RWPE2 (cell line): ENCODE results near the gene INTS14.

Experiments
- ATAC-seq: fragments of 200-7000 bp; cut with Tn5 transposase; 3 replicates; pipeline ENCODE4 v1.9.1; 2021; ENCODE audit warnings: low read depth
- DNase-seq: peaks from one replicate; pipeline ENCODE4 v3.0.0-alpha.2; 2020; ENCODE audit warnings: low spot score
- H3K27ac ChIP-seq: fragments of 450-650 bp; 2 replicates; pipeline ENCODE4 v1.5.1; 2017; ENCODE audit warnings: mild to moderate bottlenecking; ENCODE audit not compliant: poor library complexity, severe bottlenecking
- H3K27me3 ChIP-seq: fragments of 250-450 bp; sonication (Bioruptor Pico); 2 replicates; pipeline ENCODE4 v1.5.1; 2021; ENCODE audit warnings: mild to moderate bottlenecking, moderate library complexity; ENCODE audit not compliant: insufficient read depth, poor library complexity, severe bottlenecking
- H3K36me3 ChIP-seq: fragments of 250-450 bp; sonication (Bioruptor Pico); 2 replicates; pipeline ENCODE4 v1.5.1; 2020; ENCODE audit warnings: low read depth, mild to moderate bottlenecking, moderate library complexity
- H3K4me1 ChIP-seq: fragments of 250-450 bp; sonication (Bioruptor Pico); 2 replicates; pipeline ENCODE4 v1.5.1; 2021; ENCODE audit warnings: mild to moderate bottlenecking, moderate library complexity; ENCODE audit not compliant: insufficient read depth, poor library complexity, severe bottlenecking
- H3K4me3 ChIP-seq: fragments of 250-450 bp; sonication (Bioruptor Pico); 2 replicates; pipeline ENCODE4 v1.5.1; 2021; ENCODE audit warnings: mild to moderate bottlenecking, moderate library complexity; ENCODE audit not compliant: severe bottlenecking
- H3K9me3 ChIP-seq: fragments of 250-450 bp; sonication (Bioruptor Pico); 2 replicates; pipeline ENCODE4 v1.5.1; 2021; ENCODE audit warnings: mild to moderate bottlenecking, moderate library complexity; ENCODE audit not compliant: severe bottlenecking
- TF ChIP-seq, protein P1 (sequence below): fragments of 450-650 bp; IDR thresholded peaks from one replicate; pipeline ENCODE4 v1.5.1; 2017; ENCODE audit warnings: mild to moderate bottlenecking, moderate library complexity; ENCODE audit not compliant: poor library complexity, severe bottlenecking

INTS14 gene

GRCh38 chr15:65587094-65587493, 23.8 kb downstream of the INTS14 start:
- no peak for DNase-seq
- H3K4me3 ChIP-seq, result no peak overlapping the region
- TF ChIP-seq, protein P1, sequence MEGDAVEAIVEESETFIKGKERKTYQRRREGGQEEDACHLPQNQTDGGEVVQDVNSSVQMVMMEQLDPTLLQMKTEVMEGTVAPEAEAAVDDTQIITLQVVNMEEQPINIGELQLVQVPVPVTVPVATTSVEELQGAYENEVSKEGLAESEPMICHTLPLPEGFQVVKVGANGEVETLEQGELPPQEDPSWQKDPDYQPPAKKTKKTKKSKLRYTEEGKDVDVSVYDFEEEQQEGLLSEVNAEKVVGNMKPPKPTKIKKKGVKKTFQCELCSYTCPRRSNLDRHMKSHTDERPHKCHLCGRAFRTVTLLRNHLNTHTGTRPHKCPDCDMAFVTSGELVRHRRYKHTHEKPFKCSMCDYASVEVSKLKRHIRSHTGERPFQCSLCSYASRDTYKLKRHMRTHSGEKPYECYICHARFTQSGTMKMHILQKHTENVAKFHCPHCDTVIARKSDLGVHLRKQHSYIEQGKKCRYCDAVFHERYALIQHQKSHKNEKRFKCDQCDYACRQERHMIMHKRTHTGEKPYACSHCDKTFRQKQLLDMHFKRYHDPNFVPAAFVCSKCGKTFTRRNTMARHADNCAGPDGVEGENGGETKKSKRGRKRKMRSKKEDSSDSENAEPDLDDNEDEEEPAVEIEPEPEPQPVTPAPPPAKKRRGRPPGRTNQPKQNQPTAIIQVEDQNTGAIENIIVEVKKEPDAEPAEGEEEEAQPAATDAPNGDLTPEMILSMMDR, result no peak
- no peak for ATAC-seq
- H3K9me3 ChIP-seq, result no peaks in the 10 kb centered on the region
- no peak overlapping the region for H3K27ac ChIP-seq
- peaks cover 100% of the 10 kb centered on the region for H3K36me3 ChIP-seq
- H3K27me3 ChIP-seq, result no peaks in the 10 kb centered on the region
- no peaks in the 10 kb centered on the region for H3K4me1 ChIP-seq

- no peak for ATAC-seq
- H3K36me3 ChIP-seq, result peaks cover 99% of the 10 kb centered on the region
- TF ChIP-seq, protein P1, result no peak
- H3K4me3 ChIP-seq, result no peak overlapping the region
- H3K9me3 ChIP-seq, result no peaks in the 10 kb centered on the region
- no peak for DNase-seq
- H3K4me1 ChIP-seq, result no peaks in the 10 kb centered on the region
- no peaks in the 10 kb centered on the region for H3K27me3 ChIP-seq
- H3K27ac ChIP-seq, result no peak overlapping the region
Observed at GRCh38 chr15:65584241-65584640, 26.7 kb downstream of the INTS14 start.

- H3K4me1 ChIP-seq, result no peaks in the 10 kb centered on the region
- TF ChIP-seq, protein P1, result no peak
- no peaks in the 10 kb centered on the region for H3K9me3 ChIP-seq
- H3K4me3 ChIP-seq, result no peak overlapping the region
- H3K27me3 ChIP-seq, result no peaks in the 10 kb centered on the region
- ATAC-seq (no peak), DNase-seq (no peak)
- H3K36me3 ChIP-seq, result peaks cover 99% of the 10 kb centered on the region
- H3K27ac ChIP-seq, result no peak overlapping the region
Observed at GRCh38 chr15:65583701-65584100, 27.2 kb downstream of the INTS14 start.

DNA sequence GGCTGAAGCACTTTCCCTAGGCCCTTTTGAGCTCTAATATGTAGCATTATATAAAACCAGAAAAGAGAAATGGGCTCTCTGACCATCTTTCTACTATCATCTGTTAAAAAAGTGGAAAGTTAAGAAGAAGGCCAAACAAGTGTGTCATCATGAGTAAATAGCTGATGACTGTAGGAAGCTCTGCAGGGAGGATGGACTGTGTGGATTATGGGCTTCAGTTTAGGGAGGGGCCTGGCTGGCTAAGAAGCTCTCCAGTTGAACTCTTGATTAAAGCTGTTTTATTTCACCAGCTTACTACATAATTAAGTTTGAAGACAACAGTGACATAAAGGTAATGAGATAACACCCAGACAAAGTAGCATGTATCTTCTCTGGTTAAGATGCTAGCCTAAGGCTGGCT, 30.6 kb downstream of the INTS14 start:
- TF ChIP-seq, protein P1, result no peak
- Histone ChIP-seq H3K36me3 (peaks cover 93% of the 10 kb centered on the region), H3K4me1 (no peaks in the 10 kb centered on the region)

GRCh38 chr15:65579762-65580161, 31.2 kb downstream of the INTS14 start:
- Histone ChIP-seq H3K4me1 (no peaks in the 10 kb centered on the region), H3K9me3 (no peaks in the 10 kb centered on the region), H3K36me3 (peaks cover 87% of the 10 kb centered on the region), H3K27me3 (no peaks in the 10 kb centered on the region), H3K27ac (no peak overlapping the region), H3K4me3 (no peak overlapping the region)
- ATAC-seq (no peak), DNase-seq (no peak)
- TF ChIP-seq, protein P1, result no peak

More for the DNA sequence above, 30.6 kb downstream of the INTS14 start:
- Histone ChIP-seq H3K27ac (no peak overlapping the region), H3K27me3 (no peaks in the 10 kb centered on the region), H3K4me3 (no peak overlapping the region), H3K9me3 (no peaks in the 10 kb centered on the region)
- no peak for DNase-seq
- peak; percentile 59; the same call in 2 of the 3 replicates for ATAC-seq
